ENCODE results near the gene SYNPO.

DNA sequence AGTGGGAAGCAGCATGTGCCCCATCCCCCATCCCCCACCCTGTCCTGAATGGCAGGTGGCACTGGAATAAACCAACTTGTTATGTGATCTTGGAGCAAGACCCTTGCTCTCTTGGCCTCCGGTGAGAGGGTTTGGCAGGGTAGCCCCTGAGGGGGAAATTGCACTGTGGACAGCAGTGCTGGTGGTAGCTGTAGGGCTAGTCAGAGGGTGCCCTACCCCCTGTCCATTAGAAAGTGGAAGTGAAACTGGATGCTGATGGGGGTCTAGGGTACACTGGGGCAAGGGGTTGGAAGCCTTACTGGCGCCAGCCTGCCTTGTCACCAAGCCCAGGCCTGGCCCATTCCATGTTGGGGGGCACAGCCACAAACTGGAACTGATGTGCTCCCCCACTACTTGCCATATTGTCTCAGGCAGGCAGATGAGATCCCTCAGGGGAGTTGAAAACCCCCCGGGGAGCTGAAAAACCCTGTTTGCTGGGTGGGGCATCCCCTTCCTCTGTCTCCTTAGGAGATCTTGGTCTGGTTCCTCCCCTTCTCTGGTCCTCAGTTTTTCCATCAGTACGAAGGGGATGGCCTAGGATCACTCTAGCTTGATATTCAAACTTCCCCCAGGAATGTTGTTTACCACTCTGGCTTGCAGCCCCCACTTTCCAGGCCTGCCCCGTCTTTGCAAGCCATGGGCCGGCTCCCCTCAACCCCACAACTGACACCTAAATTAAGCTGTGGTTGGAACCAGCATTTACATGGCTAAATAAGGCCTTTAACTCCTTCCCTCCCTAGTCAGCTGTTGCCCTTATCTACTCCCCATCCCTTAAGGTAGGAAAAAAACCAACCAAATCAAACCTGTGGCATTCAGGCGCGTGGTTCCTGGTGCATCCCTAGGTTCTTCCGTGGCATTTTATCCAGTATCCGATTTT, 14.4 kb upstream of the SYNPO start:
- TF ChIP-seq, protein P1, sequence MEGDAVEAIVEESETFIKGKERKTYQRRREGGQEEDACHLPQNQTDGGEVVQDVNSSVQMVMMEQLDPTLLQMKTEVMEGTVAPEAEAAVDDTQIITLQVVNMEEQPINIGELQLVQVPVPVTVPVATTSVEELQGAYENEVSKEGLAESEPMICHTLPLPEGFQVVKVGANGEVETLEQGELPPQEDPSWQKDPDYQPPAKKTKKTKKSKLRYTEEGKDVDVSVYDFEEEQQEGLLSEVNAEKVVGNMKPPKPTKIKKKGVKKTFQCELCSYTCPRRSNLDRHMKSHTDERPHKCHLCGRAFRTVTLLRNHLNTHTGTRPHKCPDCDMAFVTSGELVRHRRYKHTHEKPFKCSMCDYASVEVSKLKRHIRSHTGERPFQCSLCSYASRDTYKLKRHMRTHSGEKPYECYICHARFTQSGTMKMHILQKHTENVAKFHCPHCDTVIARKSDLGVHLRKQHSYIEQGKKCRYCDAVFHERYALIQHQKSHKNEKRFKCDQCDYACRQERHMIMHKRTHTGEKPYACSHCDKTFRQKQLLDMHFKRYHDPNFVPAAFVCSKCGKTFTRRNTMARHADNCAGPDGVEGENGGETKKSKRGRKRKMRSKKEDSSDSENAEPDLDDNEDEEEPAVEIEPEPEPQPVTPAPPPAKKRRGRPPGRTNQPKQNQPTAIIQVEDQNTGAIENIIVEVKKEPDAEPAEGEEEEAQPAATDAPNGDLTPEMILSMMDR (IDR thresholded peaks at IDR 0.05) = no peak
- TF ChIP-seq POLR2A (IDR thresholded peaks at IDR 0.05) = no peak
